GM11168 (cell line): ENCODE measurements around the gene AARS2.
"Not testable (repeated sequence)": the region's sequence is repeated elsewhere in the genome, so short reads cannot be mapped to it uniquely, and the experiment has no call there.

ENCODE experiments used
- in situ Hi-C: fragments of 300-500 bp; cut with MboI; formaldehyde crosslinking; loops from one replicate; pipeline ENCODE4 v1.12.0; 2022; ENCODE audit warnings: low sequenced_read_pairs; ENCODE audit not compliant: unreplicated experiment

Gene AARS2

GRCh38 chr6:44312901-44313788, at the start of gene AARS2:
Gene AARS2, minus strand, starts transcription at chr6:44313347. Its CDS starts 24 bp downstream, at chr6:44313323.
- in situ Hi-C loops: loop anchor here (25.0 kb wide), 1 partner anchor 1874 kb away; no protein-coding TSS in a partner anchor

- in situ Hi-C loops: no loop called here
These were observed 48.8 kb upstream of the AARS2 start for GRCh38 chr6:44361947-44362346.

- in situ Hi-C loops: no loop called here
These were observed 46.8 kb upstream of the AARS2 start for GRCh38 chr6:44359973-44360372.

- in situ Hi-C loops: no loop called here
These were observed 43.3 kb upstream of the AARS2 start for GRCh38 chr6:44356487-44356886.

GRCh38 chr6:44355640-44356039, 42.5 kb upstream of the AARS2 start:
- in situ Hi-C loops: no loop called here

- in situ Hi-C loops: no loop called here
These were observed 40.2 kb upstream of the AARS2 start for GRCh38 chr6:44353336-44353735.

GRCh38 chr6:44352259-44352658, 39.1 kb upstream of the AARS2 start:
- in situ Hi-C loops: no loop called here

GRCh38 chr6:44350650-44350994, 37.5 kb upstream of the AARS2 start:
- in situ Hi-C loops: not testable (repeated sequence)

- in situ Hi-C loops: no loop called here
These were observed 36.9 kb upstream of the AARS2 start for GRCh38 chr6:44349904-44350649.

- in situ Hi-C loops: not testable (repeated sequence)
These were observed 33.7 kb upstream of the AARS2 start for GRCh38 chr6:44346818-44347217.

GRCh38 chr6:44342489-44342888, 29.3 kb upstream of the AARS2 start, which contains the start of gene SPATS1:
Gene SPATS1, plus strand, starts transcription at chr6:44342650. Its CDS starts 446 bp downstream, at chr6:44343096.
- in situ Hi-C loops: no loop called here

- in situ Hi-C loops: no loop called here
These were observed 28.9 kb upstream of the AARS2 start for GRCh38 chr6:44342052-44342451.

- in situ Hi-C loops: no loop called here
These were observed 28.1 kb upstream of the AARS2 start for GRCh38 chr6:44341095-44341890.

GRCh38 chr6:44339763-44340625, 26.8 kb upstream of the AARS2 start:
- in situ Hi-C loops: loop anchor here (10.0 kb wide), 1 partner anchor 175 kb away; no protein-coding TSS in a partner anchor

- in situ Hi-C loops: loop anchor here (10.0 kb wide), 1 partner anchor 174 kb away; no protein-coding TSS in a partner anchor
These were observed 26.2 kb upstream of the AARS2 start for GRCh38 chr6:44339301-44339700.

- in situ Hi-C loops: loop anchor here (10.0 kb wide), 1 partner anchor 174 kb away; no protein-coding TSS in a partner anchor
These were observed 25.3 kb upstream of the AARS2 start for GRCh38 chr6:44338228-44339122.

GRCh38 chr6:44335631-44336030, 22.5 kb upstream of the AARS2 start:
- in situ Hi-C loops: loop anchor here (10.0 kb wide), 1 partner anchor 171 kb away; no protein-coding TSS in a partner anchor

- in situ Hi-C loops: loop anchor here (10.0 kb wide), 1 partner anchor 169 kb away; no protein-coding TSS in a partner anchor
These were observed 20.8 kb upstream of the AARS2 start for GRCh38 chr6:44333942-44334341.
